Measurements from ENCODE around the gene WRAP73.

The WRAP73 gene

DNA sequence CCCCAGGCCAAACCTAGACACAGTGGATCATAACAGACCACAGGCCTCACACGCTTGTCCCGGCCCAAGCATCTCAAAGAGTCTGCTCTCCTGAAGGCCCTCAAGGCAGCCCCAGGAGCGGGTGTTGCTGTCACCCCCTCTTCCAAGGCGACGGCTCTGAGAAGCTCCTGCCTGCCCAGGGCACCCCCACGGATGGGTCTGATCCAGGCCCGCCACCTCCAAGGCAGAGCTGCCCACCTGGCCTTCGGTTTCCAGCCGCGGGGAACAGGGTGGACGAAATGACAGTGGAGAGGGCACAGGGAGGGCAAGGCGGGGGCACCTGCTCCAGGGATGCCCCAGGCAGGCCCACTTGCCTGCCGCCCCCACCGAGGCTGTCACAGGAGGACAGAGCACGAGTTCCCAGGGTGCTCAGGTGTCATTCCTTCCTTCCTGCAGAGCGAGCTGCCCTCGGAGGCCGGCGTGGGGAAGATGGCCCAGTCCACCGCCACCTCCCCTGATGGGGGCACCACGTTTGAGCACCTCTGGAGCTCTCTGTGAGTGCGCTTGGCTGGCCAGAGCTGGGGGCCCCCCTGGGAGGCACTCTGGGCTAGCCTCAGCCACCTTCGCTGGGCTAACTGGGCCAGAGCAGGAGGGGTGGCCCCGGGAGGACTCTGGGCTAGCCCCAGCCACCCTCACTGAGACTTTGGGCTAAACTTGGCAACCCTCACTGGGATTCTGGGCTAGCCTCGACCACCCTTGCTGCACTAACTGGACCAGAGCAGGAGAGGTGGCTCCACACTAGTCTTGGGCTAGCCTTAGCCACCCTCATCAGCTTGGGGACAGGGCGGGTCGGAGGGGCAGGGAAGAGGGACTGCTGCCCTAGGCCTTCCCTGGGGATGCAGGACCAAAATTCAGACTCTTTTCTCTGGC is 32.2 kb upstream of the WRAP73 start:
- DNase-seq, result no peak

DNA sequence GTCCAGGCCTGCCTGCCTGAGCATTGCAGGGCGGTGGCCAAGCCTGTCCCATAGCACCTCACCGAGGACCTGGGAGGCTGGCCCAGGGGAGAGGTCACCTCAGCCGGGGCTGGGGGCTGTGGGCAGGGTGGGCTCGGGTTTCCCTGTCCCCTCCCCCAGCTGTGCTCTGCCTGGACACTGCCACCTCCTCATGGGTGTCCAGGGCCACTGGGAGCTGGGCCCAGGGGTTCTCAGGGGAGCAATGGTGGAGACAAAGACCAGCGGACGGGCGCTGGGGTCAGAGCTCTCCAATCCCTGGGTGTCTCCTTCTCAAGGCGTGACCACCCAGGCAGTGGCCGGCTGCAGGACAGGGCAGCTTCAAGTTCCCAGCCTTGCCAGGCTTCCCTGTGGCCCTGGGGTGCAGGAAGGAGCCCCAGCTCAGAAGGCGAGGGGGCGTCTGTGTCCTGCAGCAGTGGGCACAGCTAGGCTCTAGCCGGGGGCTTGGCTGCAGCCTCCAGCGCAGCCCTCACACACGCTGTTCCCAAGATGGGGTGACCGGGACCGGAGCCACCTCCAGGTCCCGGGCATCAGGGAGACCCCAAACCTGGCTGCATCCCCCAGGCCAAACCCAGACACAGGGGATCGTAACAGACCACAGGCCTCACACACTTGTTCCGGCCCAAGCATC is 31.5 kb upstream of the WRAP73 start:
- DNase-seq, result no peak

DNA sequence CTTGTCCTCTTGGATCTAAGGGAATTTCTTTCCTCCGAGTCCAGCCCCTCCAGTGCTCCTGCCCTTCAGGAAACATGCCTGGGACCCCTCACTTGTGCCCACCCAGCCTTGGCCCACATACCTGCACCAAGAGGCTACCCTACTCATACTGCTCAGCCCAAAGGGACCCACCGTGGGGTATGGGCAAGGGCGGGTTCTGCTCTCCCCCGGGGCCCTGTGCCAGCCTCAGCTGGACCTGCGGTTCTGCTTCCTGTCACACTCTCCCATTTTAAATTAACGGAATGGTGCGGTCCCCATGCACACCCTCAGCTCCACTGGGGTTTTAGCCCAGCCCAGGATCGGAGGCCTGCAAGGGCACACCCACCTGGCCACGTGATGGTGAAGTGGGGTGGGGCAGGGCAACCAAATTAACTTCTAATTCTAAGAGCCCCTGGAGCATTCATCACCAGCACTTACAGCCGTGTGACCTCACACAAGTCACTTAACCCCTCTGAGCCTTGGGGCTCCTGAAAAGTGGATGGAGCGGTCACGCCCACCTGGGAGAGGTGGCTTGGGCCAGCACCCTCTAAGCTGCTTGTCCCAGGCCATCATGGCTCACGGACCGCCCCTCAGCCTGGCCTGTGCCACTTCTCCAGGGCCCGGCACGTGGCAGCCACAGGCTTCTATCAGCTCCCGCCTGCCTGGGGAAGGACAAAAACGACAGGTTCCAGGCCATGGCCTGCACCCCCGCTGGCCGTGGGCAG is 30.8 kb upstream of the WRAP73 start:
- DNase-seq, result no peak

DNA sequence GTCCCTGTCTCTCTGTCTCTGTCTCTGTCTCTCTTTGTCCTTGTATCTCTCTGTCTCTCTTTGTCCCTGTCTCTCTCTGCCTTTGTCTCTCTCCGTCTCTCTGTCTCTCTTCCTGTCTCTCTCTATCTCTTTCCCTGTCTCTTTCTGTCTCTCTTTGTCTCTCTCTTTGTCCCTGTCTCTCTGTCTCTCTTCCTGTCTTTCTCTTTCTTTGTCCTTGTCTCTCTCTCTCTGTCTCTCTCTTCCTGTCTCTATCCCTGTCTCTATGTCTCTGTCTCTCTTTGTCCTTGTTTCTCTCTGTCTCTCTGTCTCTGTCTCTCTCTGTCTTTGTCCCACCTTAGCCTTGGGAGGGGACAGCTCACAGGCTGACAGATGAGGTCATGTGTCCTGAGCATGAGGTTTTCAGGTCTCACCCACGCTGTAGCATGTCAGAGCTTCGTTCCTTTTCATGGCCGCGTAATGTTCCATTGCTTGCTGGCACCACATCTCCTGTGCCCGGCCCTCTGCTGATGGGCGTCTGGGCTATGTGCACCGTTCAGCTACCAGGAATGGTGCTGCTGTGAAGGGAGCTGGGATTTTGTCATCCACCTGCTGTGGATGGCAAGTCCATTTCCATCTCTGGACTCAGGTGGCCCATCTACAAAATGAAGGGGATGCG is 30.0 kb upstream of the WRAP73 start:
- DNase-seq, result no peak

DNA sequence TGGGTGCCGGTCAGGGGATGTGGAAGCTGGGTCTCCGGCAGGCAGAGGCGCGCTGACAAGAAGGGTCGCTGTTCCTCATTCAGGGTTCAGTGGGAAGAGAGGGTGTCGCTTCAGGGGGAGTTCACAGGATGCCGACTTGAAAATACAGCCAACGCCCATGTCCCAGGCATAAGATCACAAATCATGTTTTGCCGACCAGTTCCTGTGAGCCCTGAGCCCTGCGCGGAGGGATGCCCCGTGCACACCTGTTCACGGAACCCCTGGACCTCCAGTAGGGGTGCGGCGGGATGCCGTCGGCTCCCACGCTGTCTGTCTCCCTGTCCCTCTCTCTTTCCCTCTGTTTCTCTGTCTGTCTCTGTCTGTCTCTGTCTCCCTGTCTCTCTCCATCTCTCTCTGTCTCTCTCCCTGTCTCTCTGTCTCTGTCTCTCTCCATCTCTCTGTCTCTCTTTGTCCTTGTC is 29.2 kb upstream of the WRAP73 start:
- no peak for DNase-seq

DNA sequence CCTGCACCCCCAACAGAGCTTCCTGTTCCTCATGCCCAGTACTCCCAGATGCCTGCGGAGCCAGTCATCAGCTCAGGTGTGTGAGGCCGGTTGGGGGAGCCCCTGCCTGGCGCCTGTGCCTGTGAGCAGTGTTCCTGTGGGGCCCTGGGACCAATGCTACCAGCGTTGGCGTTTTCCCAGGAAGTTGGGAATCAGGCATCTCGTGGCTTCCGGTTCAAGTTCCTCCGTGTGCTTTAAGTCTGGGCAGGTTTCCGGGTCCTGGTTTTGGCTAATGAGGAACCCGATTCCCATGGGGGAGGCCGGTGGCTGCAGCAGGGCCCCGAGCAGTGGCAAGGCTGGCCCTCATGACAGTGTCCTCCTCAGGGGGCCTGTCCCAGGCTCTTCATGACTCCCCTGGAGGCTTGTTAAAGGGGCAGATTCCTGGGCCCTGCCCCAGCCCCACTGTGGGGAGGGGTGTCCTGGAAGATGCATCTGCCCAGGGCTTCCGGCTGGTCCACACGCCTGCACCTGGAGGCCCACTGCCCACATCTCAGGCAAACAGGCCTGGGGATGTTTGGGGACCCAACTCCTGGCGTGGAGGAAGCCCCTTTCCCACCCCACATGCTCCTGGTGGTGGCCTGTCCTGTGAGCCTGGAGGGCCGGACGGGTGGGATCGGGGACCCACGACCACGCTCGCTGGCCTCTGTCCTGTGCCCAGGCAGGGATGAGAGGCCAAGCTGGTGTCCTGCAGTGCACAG is 28.6 kb upstream of the WRAP73 start:
- no peak for DNase-seq

DNA sequence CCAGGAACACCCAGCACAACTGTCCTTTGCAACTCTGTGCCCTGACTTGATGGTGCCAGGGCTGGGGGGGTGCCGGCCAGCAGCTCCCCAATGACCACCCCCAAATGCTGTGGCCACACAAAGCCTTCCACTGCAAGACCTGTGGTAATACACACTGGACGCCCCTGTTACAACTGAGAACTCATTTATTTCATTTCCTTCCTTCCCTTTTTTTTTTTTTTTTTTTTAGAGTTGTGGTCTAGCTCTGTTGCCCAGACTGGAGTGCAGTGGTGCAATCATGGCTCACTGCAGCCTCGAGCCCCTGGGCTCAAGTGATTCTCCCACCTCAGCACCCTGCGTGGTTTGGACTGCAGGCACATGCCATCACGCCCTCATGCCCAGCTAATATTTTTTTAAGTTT is 27.6 kb upstream of the WRAP73 start:
- DNase-seq, result no peak

DNA sequence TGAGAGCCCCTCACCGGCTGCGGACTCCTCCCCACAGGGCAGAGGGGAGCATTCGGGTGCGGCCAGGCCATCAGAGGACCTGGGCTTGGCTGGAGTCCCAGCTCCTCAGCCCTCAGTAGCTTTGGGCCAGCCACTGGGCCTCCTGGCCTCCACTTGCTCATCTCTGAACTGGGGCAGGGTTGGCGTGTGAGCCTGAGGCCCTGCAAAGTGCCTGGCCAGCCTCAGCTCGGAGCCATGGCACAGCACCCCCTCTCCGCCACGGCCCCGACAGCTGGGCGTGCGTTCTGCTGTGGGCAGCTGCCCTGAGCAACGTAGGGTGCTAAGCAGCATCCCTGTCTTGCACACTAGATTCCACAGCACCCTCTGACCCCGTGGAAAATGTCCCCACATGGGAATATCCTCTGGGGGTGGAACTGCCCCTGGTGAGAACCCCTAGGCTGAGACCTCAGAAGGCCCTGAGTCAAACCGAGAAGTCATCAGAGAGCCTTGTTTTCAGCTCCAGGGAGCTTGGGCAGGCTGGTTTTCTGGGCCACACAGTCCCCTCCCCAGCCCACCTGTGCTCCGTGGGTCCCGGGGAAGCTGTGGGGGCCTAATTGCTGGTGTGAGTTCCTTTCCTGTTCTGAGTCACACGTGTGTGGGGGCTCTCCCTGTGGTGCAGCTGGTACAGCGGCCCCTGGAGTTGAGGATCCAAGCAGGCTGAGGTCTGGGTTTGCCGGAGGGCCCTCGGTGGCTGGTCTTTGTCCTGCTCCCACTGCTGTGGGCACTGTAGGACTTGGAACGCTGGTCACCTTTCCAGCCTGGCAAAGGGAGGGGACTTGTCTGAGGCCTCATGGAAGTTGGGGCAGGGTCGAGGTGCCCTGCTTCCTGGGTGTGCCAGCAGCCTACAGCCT is 26.9 kb upstream of the WRAP73 start:
- no peak for DNase-seq

DNA sequence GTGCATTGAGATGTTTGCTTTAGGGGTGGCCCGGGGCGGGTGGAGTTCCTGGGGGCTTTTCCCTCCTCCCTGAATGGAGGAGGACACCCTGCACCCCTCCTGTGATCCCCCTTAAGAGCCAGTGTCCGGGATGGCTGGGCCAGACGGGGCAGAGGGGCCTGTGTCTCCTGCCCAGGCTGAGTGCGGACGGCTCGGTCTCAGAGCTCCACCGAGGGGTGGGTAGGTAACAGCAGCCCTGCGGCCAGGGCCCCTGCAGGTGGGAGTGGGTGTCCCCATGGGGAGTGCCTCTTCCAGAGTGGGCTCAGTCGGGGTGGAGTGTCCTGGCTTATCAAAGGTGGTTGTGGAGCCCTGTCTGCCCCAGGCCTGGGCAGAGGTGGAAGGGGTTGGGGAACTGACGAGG is 25.5 kb upstream of the WRAP73 start:
- no peak for DNase-seq

DNA sequence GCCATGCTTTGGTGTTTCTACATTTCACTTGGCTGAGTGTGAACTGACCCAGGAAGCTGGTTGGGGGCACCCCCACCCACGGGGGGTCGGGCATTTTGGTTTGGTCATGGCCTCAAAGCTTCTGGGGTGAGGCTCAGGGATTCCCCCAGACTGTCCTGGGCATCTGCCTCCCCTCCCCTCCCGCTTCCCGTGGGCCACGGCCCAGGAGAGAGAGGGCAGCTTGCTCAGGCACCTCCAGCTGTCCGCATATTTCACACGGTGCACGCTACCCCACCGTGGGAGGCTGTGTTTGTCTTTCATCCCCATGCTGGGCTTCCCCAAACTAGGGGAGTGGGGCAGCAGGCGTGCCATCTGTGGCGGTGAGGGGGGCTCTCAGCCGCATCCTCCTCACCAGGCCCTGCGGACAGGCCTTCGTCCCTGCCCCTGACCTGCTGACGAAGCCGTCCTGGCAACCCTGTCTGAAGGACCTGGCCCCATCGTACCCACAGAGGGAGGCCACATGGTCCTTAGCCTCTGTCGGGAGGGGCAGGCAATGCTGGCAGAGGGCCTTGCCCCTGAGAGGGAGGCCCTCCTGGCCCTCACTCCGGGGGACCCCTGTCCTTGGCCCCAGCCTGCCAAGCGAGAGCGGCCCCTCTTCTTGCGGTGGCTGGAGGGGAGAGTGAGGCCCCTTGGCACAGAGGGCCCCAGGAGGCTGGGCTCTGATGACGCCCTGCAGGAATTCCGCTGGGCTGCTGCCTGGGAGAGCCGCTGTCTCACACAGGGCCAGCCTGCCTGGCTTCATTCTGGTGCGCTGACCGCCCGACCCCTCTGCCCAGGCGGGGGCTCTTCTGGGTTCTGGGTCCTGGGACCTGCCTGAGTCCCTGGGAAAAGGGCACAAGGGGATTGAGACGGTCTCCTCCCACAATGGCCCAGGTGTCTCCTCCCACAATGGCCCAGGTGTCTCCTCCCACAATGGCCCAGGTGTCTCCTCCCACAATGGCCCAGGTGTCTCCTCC is 24.5 kb upstream of the WRAP73 start:
- DNase-seq, result no peak

DNA sequence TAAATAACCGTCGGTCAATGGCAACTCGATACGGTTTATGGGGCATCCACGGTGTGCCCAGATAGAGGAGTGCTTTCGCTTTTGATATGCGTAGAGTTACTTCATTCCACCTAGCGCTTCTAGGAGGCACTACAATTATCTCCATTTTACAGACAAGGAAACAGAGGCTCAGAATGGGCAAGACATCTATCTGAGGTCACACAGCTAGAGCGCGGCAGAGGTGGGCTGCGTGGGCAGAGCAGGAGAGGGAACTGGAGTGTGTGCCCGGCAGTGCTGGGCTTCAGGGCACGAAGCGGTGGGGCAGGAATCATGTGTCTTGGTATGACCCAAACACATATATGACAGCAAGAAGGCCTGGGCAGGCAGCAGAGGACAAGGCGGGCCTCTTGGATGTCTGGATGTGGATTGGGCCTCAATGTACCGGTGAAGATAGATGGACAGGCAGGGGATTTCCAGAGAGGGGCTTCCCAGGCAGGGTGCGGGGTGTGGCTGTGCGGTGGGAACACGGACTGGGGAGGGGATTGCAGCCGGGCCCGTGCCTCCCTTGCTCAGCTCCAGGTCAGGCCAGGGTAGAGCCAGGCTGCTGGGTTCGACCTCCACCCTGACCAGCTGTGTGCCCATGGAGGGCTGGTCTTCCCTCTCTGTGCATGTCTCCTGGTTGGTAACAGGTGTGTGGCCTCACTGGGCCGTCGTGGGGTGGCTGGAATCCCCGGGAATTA is 23.6 kb upstream of the WRAP73 start:
- DNase-seq, result no peak

DNA sequence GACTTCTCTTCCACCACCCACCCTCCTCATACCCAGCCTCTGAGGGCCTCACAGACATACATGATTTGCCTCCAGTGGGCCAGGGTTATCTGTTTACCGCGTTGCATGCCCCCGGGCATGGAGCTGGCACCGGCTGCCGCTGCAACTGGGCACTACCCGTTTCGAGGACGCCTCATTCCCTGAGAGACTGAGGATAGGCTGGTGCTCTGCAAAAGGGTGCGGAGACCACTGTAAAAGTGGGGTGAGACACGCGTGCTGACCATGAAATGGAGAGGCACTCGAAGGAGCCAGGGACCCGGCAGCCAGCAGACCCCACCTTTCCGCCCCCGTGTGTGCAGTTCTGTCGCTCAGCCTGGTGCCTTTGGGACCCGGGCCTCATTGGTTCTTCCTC is 23.1 kb upstream of the WRAP73 start:
- no peak for DNase-seq

DNA sequence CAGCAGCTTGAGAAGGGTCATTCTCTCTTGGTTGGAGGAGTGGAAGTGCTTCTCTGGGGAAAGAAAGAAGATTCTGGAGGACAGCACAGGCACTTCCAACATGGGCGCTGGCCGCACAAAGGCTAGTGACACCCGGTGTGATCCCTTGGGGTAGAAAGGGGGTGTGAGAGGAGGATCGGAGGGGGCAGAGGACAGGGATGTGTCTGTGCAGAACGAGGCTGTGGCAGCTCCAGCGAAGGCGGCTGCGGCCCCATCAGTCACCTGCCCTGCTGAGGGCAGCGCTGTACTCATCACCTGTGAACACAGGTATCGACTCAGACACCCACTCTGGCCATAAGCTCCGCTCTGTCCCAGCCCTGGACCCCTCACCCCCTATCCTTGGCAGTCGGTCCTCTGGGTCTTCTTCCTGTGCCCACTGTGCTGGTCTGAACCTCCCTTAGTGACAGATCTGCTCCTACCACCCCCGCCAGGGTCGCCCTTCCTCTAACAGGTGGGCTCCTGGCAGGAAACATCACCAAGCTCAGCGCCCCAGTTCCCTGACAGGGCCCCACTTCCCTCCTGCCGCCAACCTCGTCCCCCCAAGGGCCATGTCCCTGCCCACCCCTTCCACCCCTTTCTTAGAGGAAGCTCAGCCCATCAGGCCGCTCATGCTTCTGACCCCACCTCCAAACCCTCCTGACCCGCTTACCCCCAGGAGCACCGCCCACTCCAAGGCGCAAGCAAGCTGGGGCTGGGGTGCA is 22.5 kb upstream of the WRAP73 start:
- no peak for DNase-seq

DNA sequence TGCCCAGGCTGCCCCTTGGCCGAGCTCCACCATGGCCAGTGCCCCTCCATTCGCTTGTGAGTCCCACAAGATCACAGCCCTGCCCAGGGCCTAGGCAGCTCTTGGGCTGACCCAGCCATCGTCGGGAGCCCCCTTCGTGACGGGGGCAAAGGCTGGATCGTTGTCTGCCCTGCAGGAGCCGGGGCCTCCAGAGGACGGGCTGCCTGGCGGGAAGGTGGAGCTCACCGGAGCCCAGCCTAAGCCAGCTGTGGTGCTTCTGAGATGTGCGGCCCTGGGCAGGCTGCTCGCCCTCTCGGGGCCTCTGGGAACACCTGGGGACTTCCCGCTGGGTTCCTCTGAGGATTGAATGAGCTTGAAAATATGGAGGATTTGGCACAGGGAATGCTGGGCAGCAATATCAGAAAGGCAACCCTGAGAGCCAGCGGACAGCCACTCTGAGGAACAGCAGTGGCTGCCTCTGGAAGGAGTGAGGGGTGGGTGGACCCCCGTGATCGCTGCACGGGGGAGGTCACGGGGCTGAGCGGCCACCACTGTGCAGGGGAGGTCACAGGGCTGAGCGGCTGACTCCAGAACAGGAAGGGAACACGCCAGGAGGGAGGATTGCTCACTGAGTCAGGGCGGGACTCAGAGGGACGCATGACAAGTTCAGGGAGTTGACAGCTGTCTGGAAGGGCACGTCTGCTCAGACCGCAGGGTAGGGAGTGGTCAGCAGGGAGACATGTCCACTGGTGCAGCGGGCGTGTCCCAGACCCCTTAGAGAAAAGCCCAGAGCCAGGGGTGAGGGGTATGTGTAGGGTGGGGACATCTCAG is 21.7 kb upstream of the WRAP73 start:
- DNase-seq, result no peak

DNA sequence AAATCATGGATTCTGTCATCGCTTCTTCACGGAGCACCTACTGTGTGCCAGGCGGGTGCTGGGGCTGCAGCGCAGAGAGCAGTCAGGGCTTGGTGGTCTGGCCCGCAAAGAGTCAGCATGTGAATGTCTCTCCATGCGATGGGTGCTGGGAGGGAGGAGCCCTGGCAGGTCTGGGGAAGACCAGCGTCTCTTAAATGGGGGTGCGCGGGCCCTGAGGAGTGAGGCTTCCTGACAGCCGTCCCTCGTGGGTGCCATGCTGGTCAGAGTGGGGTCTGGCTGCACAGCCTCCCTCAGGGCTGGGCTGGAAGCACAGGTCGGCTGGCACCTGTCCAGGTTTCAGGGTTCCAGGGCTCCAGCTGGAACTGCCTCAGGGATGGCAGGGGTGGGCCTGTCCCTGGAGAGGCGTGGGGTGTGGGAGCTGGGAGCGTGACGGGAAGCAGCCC is 20.9 kb upstream of the WRAP73 start:
- no peak for DNase-seq

DNA sequence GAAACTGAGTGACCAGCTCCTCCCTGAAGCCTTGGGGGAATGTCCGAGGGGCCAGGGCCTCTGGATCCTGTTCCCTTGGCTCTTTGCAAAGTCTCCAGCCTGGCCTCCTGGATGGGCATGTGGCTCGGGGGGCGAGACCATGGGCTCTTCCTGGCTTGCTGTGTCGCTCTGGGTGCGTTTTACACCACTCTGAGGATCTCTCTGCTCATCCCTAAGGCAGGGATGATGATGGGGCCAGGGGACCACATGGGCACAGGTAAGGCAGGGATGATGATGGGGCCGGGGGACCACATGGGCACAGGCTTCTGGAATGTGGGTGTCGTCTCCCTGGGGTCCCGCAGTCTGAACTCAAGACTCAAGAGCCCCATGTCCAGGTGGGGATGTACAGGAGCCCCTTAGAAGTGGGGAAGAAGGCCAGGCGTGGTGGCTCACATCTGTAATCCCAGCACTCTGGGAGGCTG is 20.1 kb upstream of the WRAP73 start:
- no peak for DNase-seq

DNA sequence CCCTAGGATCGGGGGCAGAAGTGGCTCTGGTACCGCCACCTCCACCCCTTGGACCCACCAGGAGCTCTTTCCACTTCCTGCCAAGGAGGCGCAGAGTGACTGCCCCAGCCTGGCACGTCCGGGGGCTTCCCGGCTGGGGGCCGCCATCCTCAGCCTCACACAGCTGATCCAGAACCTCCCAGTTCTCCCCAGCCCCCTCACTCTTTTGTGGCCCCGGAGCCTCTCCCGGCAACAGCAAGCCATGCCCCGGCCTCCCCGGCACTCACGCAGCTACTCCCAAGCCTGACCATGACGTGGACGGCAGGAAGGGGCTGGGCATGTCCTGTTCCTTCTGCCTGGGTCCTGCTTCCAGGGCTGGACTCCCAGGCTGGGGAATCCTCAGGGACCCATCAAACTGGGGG is 19.5 kb upstream of the WRAP73 start:
- no peak for DNase-seq

All from stimulated activated CD4-positive, alpha-beta T cell treated with anti-CD3 and anti-CD28 coated beads, Interleukin-12 subunit alpha, Interleukin-12 subunit beta, amount 100 ng/mL, for 4 hours (primary cell).